Endothelial cell of umbilical vein (primary cell): ENCODE results near the gene DEUP1. TPM values are rescaled to one million over a fixed set of nuclear protein-coding genes. Genes with fewer than 3 reads are reported as not detected.

ENCODE experiments used
- BruUV-seq: library from RNA; stranded (reverse); fragments of 400-500 nt; replicated peaks from 2 replicates; lab custom pipeline; 2021; lab: Mats Ljungman, UMichigan
- CTCF ChIA-PET: fragments of 300-600, 350-600 bp; sonication (Branson Sonifier 250); formaldehyde crosslinking; loops from one replicate; lab custom pipeline; 2021; ENCODE audit warnings: antibody characterized with exemption, inconsistent platforms; lab: Charles Lee
- POLR2A ChIA-PET: fragments of 300-600, 350-600 bp; sonication (Branson Sonifier 250); formaldehyde crosslinking; loops from one replicate; lab custom pipeline; 2021; ENCODE audit warnings: antibody characterized with exemption, inconsistent platforms; lab: Charles Lee
- DNase-seq: peaks from one replicate; pipeline ENCODE4 v3.0.0-alpha.2; 2011; ENCODE audit warnings: low read depth, low spot score
- FAIRE-seq: peaks from 2 replicates; lab custom pipeline; 2011; peaks lifted over from hg19 to GRCh38; lab: Jason Lieb, UNC
- H2AFZ ChIP-seq: 2 replicates; pipeline ENCODE4 v1.6.0; 2012; ENCODE audit warnings: low read depth, low read length, control low read depth, inconsistent platforms
- H3K27ac ChIP-seq: 2 replicates; pipeline ENCODE4 v1.5.1; 2011; ENCODE audit warnings: low read depth, mild to moderate bottlenecking, control low read depth, low read length, moderate library complexity; ENCODE audit not compliant: insufficient read depth
- H3K27me3 ChIP-seq, 2 experiments: 2 replicates each; pipeline versions ENCODE4 v1.6.0 to v1.6.1; 2011; ENCODE audit warnings: low read length in 2 of 2, mixed read lengths in 1 of 2; ENCODE audit not compliant: control insufficient read depth in 2 of 2, insufficient read depth in 2 of 2
- H3K36me3 ChIP-seq, 2 experiments: 2 replicates in 1 of 2; 3 replicates in 1 of 2; pipeline ENCODE4 v1.5.1; 2011; ENCODE audit warnings: low read length in 2 of 2, mild to moderate bottlenecking in 1 of 2, moderate library complexity in 1 of 2; ENCODE audit not compliant: control insufficient read depth in 2 of 2, insufficient read depth in 2 of 2; ENCODE audit errors: extremely low read depth in 1 of 2
- H3K4me1 ChIP-seq: 3 replicates; pipeline ENCODE4 v1.5.1; 2011; ENCODE audit warnings: mild to moderate bottlenecking, low read length; ENCODE audit not compliant: control insufficient read depth, insufficient read depth; ENCODE audit errors: extremely low read depth
- H3K4me2 ChIP-seq: 2 replicates; pipeline ENCODE4 v1.6.1; 2011; ENCODE audit warnings: low read length, control low read depth, mixed read lengths; ENCODE audit not compliant: insufficient read depth
- H3K4me3 ChIP-seq, 3 experiments: fragments of 200-600 bp in 1 of 3; sonication (generic), shearing (Covaris generic) in 1 of 3; replicated peaks in 1 of 3; 2 replicates each; pipeline ENCODE4 v1.5.1; 2011 to 2016; ENCODE audit warnings: control low read depth in 3 of 3, low read length in 3 of 3, mild to moderate bottlenecking in 2 of 3, inconsistent platforms in 1 of 3, low read depth in 1 of 3, moderate library complexity in 1 of 3; ENCODE audit not compliant: insufficient read depth in 1 of 3
- H3K79me2 ChIP-seq: 2 replicates; pipeline ENCODE4 v1.6.0; 2012; ENCODE audit warnings: low read length, inconsistent platforms; ENCODE audit not compliant: control insufficient read depth, insufficient read depth
- H3K9ac ChIP-seq: replicated peaks from 2 replicates; pipeline ENCODE3; 2011; ENCODE audit warnings: low read length, control low read depth; ENCODE audit not compliant: insufficient read depth; ENCODE audit errors: extremely low read depth
- H3K9me1 ChIP-seq: replicated peaks from 3 replicates; pipeline ENCODE4 v1.6.0; 2011; ENCODE audit warnings: mild to moderate bottlenecking, low read length; ENCODE audit not compliant: control insufficient read depth, insufficient read depth; ENCODE audit errors: extremely low read depth
- H3K9me3 ChIP-seq: replicated peaks from 2 replicates; pipeline ENCODE4 v1.5.1; 2012; ENCODE audit warnings: low read length, inconsistent platforms; ENCODE audit not compliant: control insufficient read depth, insufficient read depth
- H4K20me1 ChIP-seq: replicated peaks from 2 replicates; pipeline ENCODE3; 2011; ENCODE audit warnings: mild to moderate bottlenecking, low read length; ENCODE audit not compliant: control insufficient read depth, insufficient read depth; ENCODE audit errors: extremely low read depth
- EZH2 ChIP-seq: IDR thresholded peaks from 2 replicates; pipeline ENCODE4 v1.6.1; 2012; ENCODE audit warnings: borderline replicate concordance, low read depth, mild to moderate bottlenecking, moderate library complexity, low read length, inconsistent platforms; ENCODE audit not compliant: severe bottlenecking
- FOS ChIP-seq: IDR thresholded peaks from 2 replicates; pipeline ENCODE4 v1.6.1; 2011; ENCODE audit warnings: mild to moderate bottlenecking, low read length, moderate library complexity, borderline replicate concordance; ENCODE audit not compliant: insufficient read depth
- GATA2 ChIP-seq: IDR thresholded peaks from 2 replicates; pipeline ENCODE4 v1.7.0; 2011; ENCODE audit warnings: low read depth, mild to moderate bottlenecking, moderate library complexity, mixed read lengths, low read length; ENCODE audit not compliant: insufficient read length, insufficient read depth
- JUN ChIP-seq: IDR thresholded peaks from 2 replicates; pipeline ENCODE4 v1.6.1; 2011; ENCODE audit warnings: borderline replicate concordance, low read depth; ENCODE audit not compliant: insufficient read length, insufficient read depth
- MYC ChIP-seq: IDR thresholded peaks from one replicate; pipeline ENCODE4 v1.6.1; 2011; ENCODE audit warnings: mild to moderate bottlenecking, low read depth, low read length
- POLR2A ChIP-seq: IDR thresholded peaks from 2 replicates; pipeline ENCODE4 v1.6.1; 2012; ENCODE audit warnings: low read depth, mild to moderate bottlenecking, control low read depth, low read length
- POLR2AphosphoS5 ChIP-seq: IDR thresholded peaks from 2 replicates; pipeline ENCODE4 v1.6.1; 2012; ENCODE audit warnings: low read depth, mild to moderate bottlenecking, control low read depth, low read length, moderate library complexity; ENCODE audit not compliant: insufficient read depth
- dilution Hi-C: fragments of 300-500 bp; cut with MboI; formaldehyde crosslinking; loops from one replicate; pipeline ENCODE4 v1.15.0; 2019; ENCODE audit warnings: low sequenced_read_pairs; ENCODE audit not compliant: extremely low pct_ligation_motif_present
- intact Hi-C: fragments of 100-400 bp; cut with micrococcal nuclease; formaldehyde crosslinking; loops from one replicate; pipeline ENCODE4 v1.10.0; 2022
- polyA plus RNA-seq, 4 experiments: library from polyadenylated mRNA; depleted of rRNA in 3 of 4; stranded (reverse) in 3 of 4; unstranded in 1 of 4; fragments of >200 nt; gene quantifications; 2 replicates each; pipeline versions ENCODE4 v1.2.1 to v1.2.3, GENCODE V29; 2011 to 2012; ENCODE audit warnings: missing spikeins in 1 of 4
- total RNA-seq: library from RNA; stranded (reverse); gene quantifications from 2 replicates; pipeline ENCODE4 v1.2.3, GENCODE V29; 2021
- TF ChIP-seq, protein P1 (sequence below): IDR thresholded peaks from 2 replicates; pipeline ENCODE4 v1.6.1; 2011; ENCODE audit not compliant: insufficient read depth, insufficient read length
- TF ChIP-seq, protein P2 (sequence below), 2 donors: IDR thresholded peaks; 1 replicate in 1 of 2; 2 replicates in 1 of 2; pipeline ENCODE4 v1.5.1; 2011; ENCODE audit warnings: low read length in 2 of 2, mild to moderate bottlenecking in 2 of 2, moderate library complexity in 2 of 2, control low read depth in 1 of 2, inconsistent platforms in 1 of 2, low read depth in 1 of 2; ENCODE audit not compliant: insufficient read depth in 1 of 2; ENCODE audit errors: extremely low read depth in 1 of 2

Gene DEUP1
- total and polyA plus RNA-seq, 2 donors (not counting 3 experiments of a cell fraction or from before 2014, with no cell fraction given) = not detected

DNA sequence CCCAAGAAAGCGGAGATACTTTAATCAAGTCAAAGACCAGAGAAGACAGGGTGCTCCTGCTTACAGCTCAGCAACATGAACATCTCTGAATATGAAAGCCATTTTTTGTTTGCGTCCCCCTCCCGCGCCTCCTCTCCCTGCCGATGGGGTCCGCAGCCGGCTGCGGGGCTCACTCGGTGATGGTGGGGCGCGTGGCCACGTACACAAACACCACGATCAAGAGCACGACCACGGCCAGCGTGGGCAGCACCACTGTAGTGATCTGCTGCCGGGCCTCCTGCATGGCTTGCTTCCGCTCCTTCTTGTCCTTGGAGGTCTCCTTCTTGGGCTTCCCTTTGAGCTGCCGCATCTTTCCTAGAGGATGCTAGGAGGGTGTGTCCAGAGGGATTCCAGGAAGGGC lies 148.3 kb downstream of the DEUP1 start:
- no peaks in the 10 kb centered on the region for H4K20me1 ChIP-seq
- DNase-seq (no peak), FAIRE-seq (no peak)
- H2AFZ ChIP-seq = no peak overlapping the region
- H3K4me1 ChIP-seq = no peaks in the 10 kb centered on the region
- TF ChIP-seq POLR2A = no peak
- TF ChIP-seq JUN = no peak
- TF ChIP-seq MYC = no peak
- no peak for TF ChIP-seq GATA2
- TF ChIP-seq, protein P1, sequence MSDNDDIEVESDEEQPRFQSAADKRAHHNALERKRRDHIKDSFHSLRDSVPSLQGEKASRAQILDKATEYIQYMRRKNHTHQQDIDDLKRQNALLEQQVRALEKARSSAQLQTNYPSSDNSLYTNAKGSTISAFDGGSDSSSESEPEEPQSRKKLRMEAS = no peak
- TF ChIP-seq EZH2 = no peak
- TF ChIP-seq, protein P2, sequence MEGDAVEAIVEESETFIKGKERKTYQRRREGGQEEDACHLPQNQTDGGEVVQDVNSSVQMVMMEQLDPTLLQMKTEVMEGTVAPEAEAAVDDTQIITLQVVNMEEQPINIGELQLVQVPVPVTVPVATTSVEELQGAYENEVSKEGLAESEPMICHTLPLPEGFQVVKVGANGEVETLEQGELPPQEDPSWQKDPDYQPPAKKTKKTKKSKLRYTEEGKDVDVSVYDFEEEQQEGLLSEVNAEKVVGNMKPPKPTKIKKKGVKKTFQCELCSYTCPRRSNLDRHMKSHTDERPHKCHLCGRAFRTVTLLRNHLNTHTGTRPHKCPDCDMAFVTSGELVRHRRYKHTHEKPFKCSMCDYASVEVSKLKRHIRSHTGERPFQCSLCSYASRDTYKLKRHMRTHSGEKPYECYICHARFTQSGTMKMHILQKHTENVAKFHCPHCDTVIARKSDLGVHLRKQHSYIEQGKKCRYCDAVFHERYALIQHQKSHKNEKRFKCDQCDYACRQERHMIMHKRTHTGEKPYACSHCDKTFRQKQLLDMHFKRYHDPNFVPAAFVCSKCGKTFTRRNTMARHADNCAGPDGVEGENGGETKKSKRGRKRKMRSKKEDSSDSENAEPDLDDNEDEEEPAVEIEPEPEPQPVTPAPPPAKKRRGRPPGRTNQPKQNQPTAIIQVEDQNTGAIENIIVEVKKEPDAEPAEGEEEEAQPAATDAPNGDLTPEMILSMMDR (IDR thresholded peaks at IDR 0.05; ENCODE audit: extremely low read depth in 1 of 2, insufficient read depth in 1 of 2, low read depth in 1 of 2, low read length in 2 of 2) = no peak
- no peak for TF ChIP-seq FOS
- TF ChIP-seq POLR2AphosphoS5 = no peak
- no peaks in the 10 kb centered on the region for H3K9me3 ChIP-seq
- H3K79me2 ChIP-seq = no peaks in the 10 kb centered on the region
- H3K9me1 ChIP-seq = no peaks in the 10 kb centered on the region
- POLR2A ChIA-PET = no interaction called here
- intact Hi-C loops (no loop called here), dilution Hi-C loops (no loop called here)
- no peak overlapping the region for H3K4me3 ChIP-seq
- no TSS peak for BruUV-seq
- no peaks in the 10 kb centered on the region for H3K27me3 ChIP-seq
- CTCF ChIA-PET = interaction anchor here (0.9 kb wide), 1 partner anchor 11 kb away, joined by 3 read pairs; no protein-coding TSS in a partner anchor
- no peaks in the 10 kb centered on the region for H3K36me3 ChIP-seq
- H3K4me2 ChIP-seq = no peak overlapping the region
- no peak overlapping the region for H3K27ac ChIP-seq
- no peak overlapping the region for H3K9ac ChIP-seq
